Chondrocyte (in vitro differentiated cells): Measurements from ENCODE around the gene CATSPER4. TPM values are rescaled to one million over a fixed set of nuclear protein-coding genes. Genes with fewer than 3 reads are reported as not detected.
A peak's percentile ranks its signal among the peaks of the same experiment; 100 is the strongest.

Source experiments
- DNase-seq: peaks from one replicate; pipeline ENCODE4 v3.0.0; 2021; ENCODE audit warnings: mixed read lengths, low spot score
- H3K27ac Mint-ChIP-seq: one replicate; pipeline ENCODE4 v1.8.0; 2021; ENCODE audit warnings: mild to moderate bottlenecking, moderate library complexity, mixed read lengths; ENCODE audit not compliant: unreplicated experiment
- H3K27me3 Mint-ChIP-seq: 2 replicates; pipeline ENCODE4 v1.8.0; 2021; ENCODE audit warnings: low read depth, mixed read lengths
- H3K36me3 Mint-ChIP-seq: 2 replicates; pipeline ENCODE4 v1.8.0; 2021; ENCODE audit warnings: low read depth, mixed read lengths
- H3K4me1 Mint-ChIP-seq: 2 replicates; pipeline ENCODE4 v1.8.0; 2021; ENCODE audit warnings: low read depth, mild to moderate bottlenecking, mixed read lengths
- H3K4me3 Mint-ChIP-seq: one replicate; pipeline ENCODE4 v1.8.0; 2021; ENCODE audit warnings: mild to moderate bottlenecking, moderate library complexity, mixed read lengths; ENCODE audit not compliant: unreplicated experiment
- H3K9me3 Mint-ChIP-seq: 2 replicates; pipeline ENCODE4 v1.8.0; 2021; ENCODE audit warnings: low read depth, mixed read lengths
- CTCF ChIP-seq: fragments of 200-600 bp; sonication (generic); IDR thresholded peaks from 2 replicates; pipeline ENCODE4 v1.5.0; 2021; ENCODE audit warnings: antibody characterized with exemption, mild to moderate bottlenecking, moderate library complexity
- total RNA-seq: library from RNA; stranded (reverse); gene quantifications from 3 replicates; pipeline ENCODE4 v1.2.1, GENCODE V29; 2021

CATSPER4 gene
- total RNA-seq, 1 donor from 2014 or later: not detected

GRCh38 chr1:26169669-26170471, 20.5 kb upstream of the CATSPER4 start, which contains the start of gene ZNF593:
Gene ZNF593, plus strand, starts transcription at chr1:26169908. Its CDS starts 76 bp downstream, at chr1:26169984.
- Mint-ChIP-seq H3K27ac (peak within 1 kb of the TSS; percentile 82), H3K4me1 (peaks cover 11% of the 10 kb centered on the region), H3K4me3 (peak within 1 kb of the TSS; percentile 88), H3K36me3 (no peaks in the 10 kb centered on the region), H3K9me3 (no peaks in the 10 kb centered on the region), H3K27me3 (no peaks in the 10 kb centered on the region)
- TF ChIP-seq CTCF: peak; percentile 97
- peak; percentile 95 for DNase-seq

- Mint-ChIP-seq H3K27ac (peak overlapping the region; percentile 82), H3K4me3 (peak overlapping the region; percentile 88), H3K4me1 (peaks cover 11% of the 10 kb centered on the region), H3K27me3 (no peaks in the 10 kb centered on the region), H3K9me3 (no peaks in the 10 kb centered on the region), H3K36me3 (no peaks in the 10 kb centered on the region)
- no peak for DNase-seq
- no peak for TF ChIP-seq CTCF
Observed at GRCh38 chr1:26170472-26170821, 20.0 kb upstream of the CATSPER4 start.

- Mint-ChIP-seq H3K27me3 (no peaks in the 10 kb centered on the region), H3K4me1 (peaks cover 11% of the 10 kb centered on the region), H3K36me3 (no peaks in the 10 kb centered on the region), H3K27ac (no peak within 1 kb of the TSS), H3K9me3 (no peaks in the 10 kb centered on the region), H3K4me3 (peak within 1 kb of the TSS; percentile 88)
- TF ChIP-seq CTCF: no peak
- DNase-seq: no peak
Observed at GRCh38 chr1:26171084-26172072, 19.0 kb upstream of the CATSPER4 start, which contains the start of gene ZNF593OS. Gene ZNF593OS, minus strand, starts transcription at chr1:26171832. Its CDS starts 171 bp downstream, at chr1:26171661.

- H3K27ac Mint-ChIP-seq: no peak overlapping the region
- H3K36me3 Mint-ChIP-seq: no peaks in the 10 kb centered on the region
- H3K4me1 Mint-ChIP-seq: peaks cover 8% of the 10 kb centered on the region
- H3K9me3 Mint-ChIP-seq: no peaks in the 10 kb centered on the region
- no peak for TF ChIP-seq CTCF
- no peaks in the 10 kb centered on the region for H3K27me3 Mint-ChIP-seq
- DNase-seq: no peak
- H3K4me3 Mint-ChIP-seq: no peak overlapping the region
Observed at GRCh38 chr1:26175346-26175745, 15.1 kb upstream of the CATSPER4 start.

GRCh38 chr1:26177182-26177684, 13.2 kb upstream of the CATSPER4 start, which contains the start of gene CNKSR1:
Gene CNKSR1, plus strand, starts transcription at chr1:26177491. Its CDS starts 57 bp downstream, at chr1:26177548.
- H3K36me3 Mint-ChIP-seq: no peaks in the 10 kb centered on the region
- DNase-seq: no peak
- no peak within 1 kb of the TSS for H3K27ac Mint-ChIP-seq
- no peak within 1 kb of the TSS for H3K4me3 Mint-ChIP-seq
- H3K9me3 Mint-ChIP-seq: no peaks in the 10 kb centered on the region
- H3K4me1 Mint-ChIP-seq: no peaks in the 10 kb centered on the region
- TF ChIP-seq CTCF: no peak
- H3K27me3 Mint-ChIP-seq: no peaks in the 10 kb centered on the region
